NCI-H1694 treated with DMSO at 0.1 percent for 48 hours (cell line): ENCODE data around the gene AK9.
"Not testable (repeated sequence)": the region's sequence is repeated elsewhere in the genome, so short reads cannot be mapped to it uniquely, and the experiment has no call there.

Source experiments
- DNase-seq: peaks from one replicate; lab custom pipeline; 2025; lab: John Stamatoyannopoulos, UW

AK9 gene

GRCh38 chr6:109695468-109695867, 4.5 kb upstream of the AK9 start:
- no peak for DNase-seq

GRCh38 chr6:109693111-109693510, 2.1 kb upstream of the AK9 start:
- no peak for DNase-seq

GRCh38 chr6:109690373-109690736, 647 bp downstream of the AK9 start:
- no peak for DNase-seq

GRCh38 chr6:109687271-109687761, 3.7 kb downstream of the AK9 start:
- no peak for DNase-seq

- no peak for DNase-seq
Observed at GRCh38 chr6:109686566-109687265, 4.3 kb downstream of the AK9 start.

GRCh38 chr6:109678661-109679505, 12.1 kb downstream of the AK9 start:
- not testable (repeated sequence) for DNase-seq

GRCh38 chr6:109678240-109678639, 12.8 kb downstream of the AK9 start:
- DNase-seq = no peak

- DNase-seq = no peak
Observed at GRCh38 chr6:109676724-109677123, 14.3 kb downstream of the AK9 start.

GRCh38 chr6:109672839-109673238, 18.2 kb downstream of the AK9 start:
- DNase-seq = no peak

- DNase-seq = no peak
Observed at GRCh38 chr6:109672175-109672574, 18.8 kb downstream of the AK9 start.

- no peak for DNase-seq
Observed at GRCh38 chr6:109671733-109672132, 19.3 kb downstream of the AK9 start.

- DNase-seq = no peak
Observed at GRCh38 chr6:109669811-109670210, 21.2 kb downstream of the AK9 start.

GRCh38 chr6:109662192-109662591, 28.8 kb downstream of the AK9 start:
- no peak for DNase-seq

GRCh38 chr6:109660526-109661320, 30.3 kb downstream of the AK9 start:
- no peak for DNase-seq

- no peak for DNase-seq
Observed at GRCh38 chr6:109655761-109656262, 35.2 kb downstream of the AK9 start.

GRCh38 chr6:109653264-109653663, 37.7 kb downstream of the AK9 start:
- DNase-seq = no peak

GRCh38 chr6:109644131-109644530, 46.9 kb downstream of the AK9 start:
- DNase-seq = no peak

GRCh38 chr6:109632405-109632804, 58.6 kb downstream of the AK9 start:
- DNase-seq = no peak

GRCh38 chr6:109631403-109631802, 59.6 kb downstream of the AK9 start:
- DNase-seq = no peak

- no peak for DNase-seq
Observed at GRCh38 chr6:109628158-109629000, 62.6 kb downstream of the AK9 start.

- no peak for DNase-seq
Observed at GRCh38 chr6:109626311-109626710, 64.7 kb downstream of the AK9 start.
